HEK293 (cell line): Measurements from ENCODE around the gene AGO1.

Source experiments
- HOXC10 ChIP-seq: sonication (generic); formaldehyde crosslinking; IDR thresholded peaks from 2 replicates; pipeline ENCODE4 v1.8.1; 2023; ENCODE audit warnings: mild to moderate bottlenecking, missing genetic modification reagents
- WT1 ChIP-seq: fragments of 450-650 bp; formaldehyde crosslinking; IDR thresholded peaks from 2 replicates; pipeline ENCODE4 v1.5.1; 2016; ENCODE audit warnings: missing biosample characterization, missing genetic modification characterization
- ZBTB1 ChIP-seq: fragments of 450-650 bp; formaldehyde crosslinking; IDR thresholded peaks from 2 replicates; pipeline ENCODE4 v1.5.1; 2016; ENCODE audit warnings: missing biosample characterization, missing genetic modification characterization
- ZNF133 ChIP-seq: fragments of 450-650 bp; formaldehyde crosslinking; IDR thresholded peaks from 2 replicates; pipeline ENCODE4 v1.5.1; 2016; ENCODE audit warnings: missing biosample characterization, missing genetic modification characterization
- ZNF175 ChIP-seq: fragments of 450-650 bp; formaldehyde crosslinking; IDR thresholded peaks from 2 replicates; pipeline ENCODE4 v1.5.1; 2016; ENCODE audit warnings: missing biosample characterization, missing genetic modification characterization
- ZNF274 ChIP-seq, 2 experiments: fragments of 200-500 bp in 1 of 2; fragments of 450-650 bp in 1 of 2; sonication (Bioruptor generic) in 1 of 2; formaldehyde crosslinking in 1 of 2; IDR thresholded peaks; 2 replicates each; pipeline versions ENCODE4 v1.5.1 to v1.6.1; 2014 to 2016; ENCODE audit warnings: borderline replicate concordance in 1 of 2, inconsistent platforms in 1 of 2, low read length in 1 of 2, missing biosample characterization in 1 of 2, missing genetic modification characterization in 1 of 2
- ZNF558 ChIP-seq: fragments of 450-650 bp; formaldehyde crosslinking; IDR thresholded peaks from 2 replicates; pipeline ENCODE4 v1.5.1; 2016; ENCODE audit warnings: missing biosample characterization, missing genetic modification characterization
- TF ChIP-seq, protein P1 (sequence below): fragments of 450-650 bp; formaldehyde crosslinking; IDR thresholded peaks from 2 replicates; pipeline ENCODE4 v1.5.1; 2016; ENCODE audit warnings: missing biosample characterization, missing genetic modification characterization
- TF ChIP-seq, protein P2 (sequence below): fragments of 450-650 bp; formaldehyde crosslinking; IDR thresholded peaks from 2 replicates; pipeline ENCODE4 v1.5.1; 2016; ENCODE audit warnings: missing biosample characterization, missing genetic modification characterization
- TF ChIP-seq, protein P3 (sequence below): fragments of 450-650 bp; formaldehyde crosslinking; IDR thresholded peaks from 2 replicates; pipeline ENCODE4 v1.5.1; 2016; ENCODE audit warnings: missing biosample characterization, missing genetic modification characterization
- TF ChIP-seq, protein P4 (sequence below): fragments of 450-650 bp; formaldehyde crosslinking; IDR thresholded peaks from 2 replicates; pipeline ENCODE4 v1.5.1; 2016; ENCODE audit warnings: missing biosample characterization, missing genetic modification characterization
- TF ChIP-seq, protein P5 (sequence below): fragments of 450-650 bp; IDR thresholded peaks from 2 replicates; pipeline ENCODE4 v1.5.1; 2018; ENCODE audit warnings: missing biosample characterization, mild to moderate bottlenecking, missing genetic modification characterization

DNA sequence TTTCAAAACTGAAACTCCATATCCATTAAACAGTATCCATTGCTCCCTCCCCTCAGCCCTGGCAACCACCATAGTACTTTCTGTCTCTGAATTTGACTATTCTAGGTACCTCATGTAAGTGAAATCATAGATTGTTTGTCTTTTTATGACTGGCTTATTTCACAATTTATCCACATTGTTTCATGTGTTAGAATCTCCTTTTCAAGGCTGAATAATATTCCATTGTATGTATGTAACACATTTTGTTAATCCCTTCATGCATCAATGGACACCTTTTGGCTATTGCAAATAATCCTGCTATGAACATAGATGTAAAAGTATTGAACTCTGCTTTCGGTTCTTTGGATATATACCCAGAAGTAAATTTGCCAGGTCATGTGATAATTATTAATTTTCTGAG is 85.4 kb downstream of the AGO1 start:
- TF ChIP-seq, protein P1, sequence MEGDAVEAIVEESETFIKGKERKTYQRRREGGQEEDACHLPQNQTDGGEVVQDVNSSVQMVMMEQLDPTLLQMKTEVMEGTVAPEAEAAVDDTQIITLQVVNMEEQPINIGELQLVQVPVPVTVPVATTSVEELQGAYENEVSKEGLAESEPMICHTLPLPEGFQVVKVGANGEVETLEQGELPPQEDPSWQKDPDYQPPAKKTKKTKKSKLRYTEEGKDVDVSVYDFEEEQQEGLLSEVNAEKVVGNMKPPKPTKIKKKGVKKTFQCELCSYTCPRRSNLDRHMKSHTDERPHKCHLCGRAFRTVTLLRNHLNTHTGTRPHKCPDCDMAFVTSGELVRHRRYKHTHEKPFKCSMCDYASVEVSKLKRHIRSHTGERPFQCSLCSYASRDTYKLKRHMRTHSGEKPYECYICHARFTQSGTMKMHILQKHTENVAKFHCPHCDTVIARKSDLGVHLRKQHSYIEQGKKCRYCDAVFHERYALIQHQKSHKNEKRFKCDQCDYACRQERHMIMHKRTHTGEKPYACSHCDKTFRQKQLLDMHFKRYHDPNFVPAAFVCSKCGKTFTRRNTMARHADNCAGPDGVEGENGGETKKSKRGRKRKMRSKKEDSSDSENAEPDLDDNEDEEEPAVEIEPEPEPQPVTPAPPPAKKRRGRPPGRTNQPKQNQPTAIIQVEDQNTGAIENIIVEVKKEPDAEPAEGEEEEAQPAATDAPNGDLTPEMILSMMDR (tag by site-specific recombination): no peak
- TF ChIP-seq HOXC10 (no peak), ZBTB1 (tag by site-specific recombination) (no peak), ZNF133 (no peak), ZNF175 (no peak), WT1 (no peak), ZNF274 (IDR thresholded peaks at IDR 0.05; ENCODE audit: low read length) (no peak), ZNF274 (tag by site-specific recombination; IDR thresholded peaks at IDR 0.05; ENCODE audit: borderline replicate concordance) (no peak), ZNF558 (no peak)
- TF ChIP-seq, protein P2, sequence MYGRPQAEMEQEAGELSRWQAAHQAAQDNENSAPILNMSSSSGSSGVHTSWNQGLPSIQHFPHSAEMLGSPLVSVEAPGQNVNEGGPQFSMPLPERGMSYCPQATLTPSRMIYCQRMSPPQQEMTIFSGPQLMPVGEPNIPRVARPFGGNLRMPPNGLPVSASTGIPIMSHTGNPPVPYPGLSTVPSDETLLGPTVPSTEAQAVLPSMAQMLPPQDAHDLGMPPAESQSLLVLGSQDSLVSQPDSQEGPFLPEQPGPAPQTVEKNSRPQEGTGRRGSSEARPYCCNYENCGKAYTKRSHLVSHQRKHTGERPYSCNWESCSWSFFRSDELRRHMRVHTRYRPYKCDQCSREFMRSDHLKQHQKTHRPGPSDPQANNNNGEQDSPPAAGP: no peak
- TF ChIP-seq, protein P3, sequence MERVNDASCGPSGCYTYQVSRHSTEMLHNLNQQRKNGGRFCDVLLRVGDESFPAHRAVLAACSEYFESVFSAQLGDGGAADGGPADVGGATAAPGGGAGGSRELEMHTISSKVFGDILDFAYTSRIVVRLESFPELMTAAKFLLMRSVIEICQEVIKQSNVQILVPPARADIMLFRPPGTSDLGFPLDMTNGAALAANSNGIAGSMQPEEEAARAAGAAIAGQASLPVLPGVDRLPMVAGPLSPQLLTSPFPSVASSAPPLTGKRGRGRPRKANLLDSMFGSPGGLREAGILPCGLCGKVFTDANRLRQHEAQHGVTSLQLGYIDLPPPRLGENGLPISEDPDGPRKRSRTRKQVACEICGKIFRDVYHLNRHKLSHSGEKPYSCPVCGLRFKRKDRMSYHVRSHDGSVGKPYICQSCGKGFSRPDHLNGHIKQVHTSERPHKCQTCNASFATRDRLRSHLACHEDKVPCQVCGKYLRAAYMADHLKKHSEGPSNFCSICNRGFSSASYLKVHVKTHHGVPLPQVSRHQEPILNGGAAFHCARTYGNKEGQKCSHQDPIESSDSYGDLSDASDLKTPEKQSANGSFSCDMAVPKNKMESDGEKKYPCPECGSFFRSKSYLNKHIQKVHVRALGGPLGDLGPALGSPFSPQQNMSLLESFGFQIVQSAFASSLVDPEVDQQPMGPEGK (tag by site-specific recombination): no peak
- TF ChIP-seq, protein P4, sequence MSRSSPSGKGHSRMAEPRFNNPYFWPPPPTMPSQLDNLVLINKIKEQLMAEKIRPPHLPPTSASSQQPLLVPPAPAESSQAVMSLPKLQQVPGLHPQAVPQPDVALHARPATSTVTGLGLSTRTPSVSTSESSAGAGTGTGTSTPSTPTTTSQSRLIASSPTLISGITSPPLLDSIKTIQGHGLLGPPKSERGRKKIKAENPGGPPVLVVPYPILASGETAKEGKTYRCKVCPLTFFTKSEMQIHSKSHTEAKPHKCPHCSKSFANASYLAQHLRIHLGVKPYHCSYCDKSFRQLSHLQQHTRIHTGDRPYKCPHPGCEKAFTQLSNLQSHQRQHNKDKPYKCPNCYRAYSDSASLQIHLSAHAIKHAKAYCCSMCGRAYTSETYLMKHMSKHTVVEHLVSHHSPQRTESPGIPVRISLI (tag by site-specific recombination): no peak
- TF ChIP-seq, protein P5, sequence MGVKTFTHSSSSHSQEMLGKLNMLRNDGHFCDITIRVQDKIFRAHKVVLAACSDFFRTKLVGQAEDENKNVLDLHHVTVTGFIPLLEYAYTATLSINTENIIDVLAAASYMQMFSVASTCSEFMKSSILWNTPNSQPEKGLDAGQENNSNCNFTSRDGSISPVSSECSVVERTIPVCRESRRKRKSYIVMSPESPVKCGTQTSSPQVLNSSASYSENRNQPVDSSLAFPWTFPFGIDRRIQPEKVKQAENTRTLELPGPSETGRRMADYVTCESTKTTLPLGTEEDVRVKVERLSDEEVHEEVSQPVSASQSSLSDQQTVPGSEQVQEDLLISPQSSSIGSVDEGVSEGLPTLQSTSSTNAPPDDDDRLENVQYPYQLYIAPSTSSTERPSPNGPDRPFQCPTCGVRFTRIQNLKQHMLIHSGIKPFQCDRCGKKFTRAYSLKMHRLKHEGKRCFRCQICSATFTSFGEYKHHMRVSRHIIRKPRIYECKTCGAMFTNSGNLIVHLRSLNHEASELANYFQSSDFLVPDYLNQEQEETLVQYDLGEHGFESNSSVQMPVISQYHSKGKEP (tag by site-specific recombination): no peak
